KG1 (cell line): ENCODE measurements around the gene ARSB.
"Not testable (repeated sequence)": the region's sequence is repeated elsewhere in the genome, so short reads cannot be mapped to it uniquely, and the experiment has no call there.

Experiments used
- DNase-seq: peaks from one replicate; lab custom pipeline; 2025; lab: John Stamatoyannopoulos, UW

The ARSB gene

GRCh38 chr5:78903353-78903752 is 81.8 kb downstream of the ARSB start:
- no peak for DNase-seq

DNA sequence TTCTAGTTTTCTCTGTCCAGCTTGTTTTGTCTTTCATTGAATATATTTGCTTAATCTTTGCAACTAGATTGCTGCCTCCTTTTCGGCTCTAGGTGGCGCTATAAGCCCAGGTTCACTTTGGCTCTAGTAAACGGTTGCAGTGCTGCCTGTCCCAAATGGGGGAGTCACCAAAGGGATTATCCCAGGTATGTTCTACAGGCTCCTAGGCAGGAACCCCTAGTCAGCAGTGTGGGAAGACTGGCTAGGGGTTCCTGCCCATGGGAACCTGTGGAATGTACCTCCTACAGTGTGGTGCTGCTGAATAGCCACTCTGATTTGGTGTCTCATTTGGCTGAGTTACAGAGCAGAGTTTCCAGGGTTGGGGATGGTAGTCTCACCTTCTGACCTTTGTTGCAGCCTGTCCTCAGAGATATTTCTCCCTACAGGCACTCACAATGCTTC is 85.2 kb downstream of the ARSB start:
- DNase-seq, result no peak

DNA sequence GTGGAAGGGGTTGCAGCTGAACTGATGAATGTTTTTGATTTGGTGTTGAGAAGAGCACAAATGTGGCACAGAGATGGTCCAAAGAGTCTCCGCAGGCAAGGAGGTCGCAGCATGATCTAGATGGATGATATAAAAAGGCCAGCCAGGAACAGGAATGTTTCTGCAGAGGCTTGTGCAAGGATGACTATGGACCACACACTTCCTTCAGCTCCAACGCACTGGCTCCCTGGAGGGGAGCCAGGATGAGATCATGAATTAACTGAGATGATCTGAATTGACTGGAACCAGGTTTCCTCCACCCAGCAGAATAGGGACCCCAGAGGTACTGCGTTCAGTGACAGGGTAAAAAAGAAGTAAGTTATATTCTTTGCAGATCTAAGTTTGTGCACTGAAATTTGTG is 89.0 kb downstream of the ARSB start:
- no peak for DNase-seq

- DNase-seq, result no peak
Measured at GRCh38 chr5:78895616-78896015, 89.5 kb downstream of the ARSB start.

GRCh38 chr5:78893940-78894677 is 91.0 kb downstream of the ARSB start:
- no peak for DNase-seq

GRCh38 chr5:78890667-78891379 is 94.3 kb downstream of the ARSB start:
- DNase-seq, result no peak

- no peak for DNase-seq
Measured at GRCh38 chr5:78889369-78890140, 95.6 kb downstream of the ARSB start.

DNA sequence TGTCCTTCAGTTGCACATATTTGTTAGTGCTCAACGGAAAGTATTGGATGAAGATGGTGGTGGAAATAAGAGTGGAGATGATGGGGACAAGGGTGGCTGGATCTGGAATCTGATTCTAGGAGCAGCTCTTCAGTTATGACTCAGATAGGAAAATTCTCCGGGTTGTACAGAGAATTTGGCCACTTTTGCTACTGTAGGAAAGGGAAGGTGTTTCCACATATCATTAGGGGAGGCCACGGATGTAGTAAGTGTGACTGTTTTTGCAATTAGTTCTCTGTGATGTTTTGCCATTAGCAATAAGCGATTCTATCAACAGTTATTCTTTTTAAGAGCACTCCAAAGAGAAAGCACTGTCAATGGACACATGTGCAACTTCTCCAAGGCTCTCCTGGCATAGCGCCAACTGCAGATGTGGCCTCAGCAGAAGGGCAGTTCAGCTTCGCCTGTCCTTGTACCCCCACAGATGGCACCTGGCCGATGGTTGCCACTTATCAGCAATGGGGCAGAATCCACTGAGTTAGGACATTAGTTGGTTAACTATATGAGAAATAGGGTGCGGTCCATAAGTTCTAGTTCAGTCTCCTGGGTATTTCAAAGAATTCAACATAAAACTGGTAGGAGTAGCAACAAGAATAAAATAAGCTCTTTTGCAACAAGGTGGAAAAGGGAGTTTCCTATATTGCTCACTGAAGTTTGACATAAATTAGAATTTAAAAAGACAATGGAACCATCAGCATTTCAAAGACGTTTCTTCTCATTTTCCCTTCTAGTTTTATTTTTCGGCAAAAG is 96.3 kb downstream of the ARSB start:
- DNase-seq, result no peak

- DNase-seq, result no peak
Measured at GRCh38 chr5:78887384-78888118, 97.6 kb downstream of the ARSB start.

DNA sequence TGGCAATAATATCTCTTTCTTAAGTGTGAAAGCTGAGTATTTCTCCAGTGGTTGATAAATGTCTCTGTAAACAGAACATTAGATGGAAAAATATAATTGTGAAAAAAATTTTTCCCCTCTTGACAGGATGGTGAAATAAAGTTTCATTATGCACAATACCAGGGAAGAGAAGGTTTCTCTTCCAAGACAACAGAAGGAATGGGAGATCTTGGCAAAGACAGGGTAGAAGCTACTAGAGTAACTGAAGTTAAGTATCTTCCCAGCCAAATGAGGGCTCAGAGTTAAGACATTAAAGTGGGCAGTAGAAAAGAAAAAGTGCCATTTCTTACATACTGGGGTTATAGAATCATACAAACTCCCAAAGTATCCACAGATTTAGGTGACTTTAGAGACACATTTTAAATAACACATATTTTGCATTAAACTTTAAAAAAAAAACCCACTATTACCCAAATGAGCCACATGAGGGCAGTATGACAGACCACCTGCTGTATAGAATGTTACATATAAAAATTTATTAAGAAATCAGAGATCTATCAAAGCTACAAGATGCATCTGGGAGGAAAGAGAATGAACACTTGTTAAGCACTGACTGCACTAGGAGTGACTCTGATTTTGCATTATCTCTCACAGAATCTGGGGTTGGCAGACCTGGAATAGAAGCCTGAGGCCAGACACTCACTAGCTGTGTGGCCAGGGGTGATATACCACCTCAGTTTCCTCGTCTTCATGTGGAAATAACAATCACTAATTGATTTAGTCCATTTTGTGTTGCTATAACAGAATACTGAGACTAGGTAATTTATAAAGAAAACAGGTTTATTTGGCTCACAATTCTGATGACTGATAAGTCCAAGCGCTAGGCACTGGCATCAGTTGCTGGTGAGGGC is 98.5 kb downstream of the ARSB start:
- DNase-seq, result no peak

DNA sequence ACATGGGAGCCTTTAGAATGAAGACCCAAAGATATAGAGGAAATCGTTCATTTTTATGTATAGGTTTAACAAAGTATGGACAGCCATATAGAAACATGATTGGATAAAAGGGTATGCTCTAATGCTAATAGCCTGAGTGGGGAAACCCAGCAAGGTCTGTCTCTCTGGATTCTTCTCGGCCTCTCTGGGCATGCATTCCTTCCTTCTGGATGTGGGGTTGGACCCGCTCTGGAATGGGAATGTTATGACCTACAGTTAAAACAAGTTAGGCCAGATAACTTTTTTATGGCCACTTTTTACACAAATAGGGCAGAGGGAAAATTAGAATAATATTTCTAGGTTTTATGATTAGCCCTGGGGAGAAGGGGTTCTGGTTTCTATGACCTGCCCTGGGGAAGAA is 103.2 kb downstream of the ARSB start:
- no peak for DNase-seq

DNA sequence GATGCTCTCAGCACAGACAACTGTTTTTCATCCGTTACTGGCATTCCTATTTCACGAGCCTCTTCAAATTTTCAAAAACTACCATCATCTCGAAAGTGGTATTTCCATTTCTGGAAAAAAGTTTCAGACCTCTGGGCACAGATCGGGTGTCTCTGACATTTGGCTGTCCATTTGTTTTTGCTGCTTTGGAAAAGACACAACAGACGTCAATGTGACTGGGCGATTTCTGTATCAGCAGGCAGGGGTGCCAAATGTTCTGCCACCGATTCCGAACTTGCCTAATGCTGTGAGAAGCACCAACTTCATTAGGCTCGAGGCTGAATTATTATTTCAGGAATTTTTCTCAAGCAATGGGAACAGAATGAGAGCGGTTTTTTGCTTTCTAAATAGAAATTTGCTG is 105.6 kb downstream of the ARSB start:
- DNase-seq, result no peak

DNA sequence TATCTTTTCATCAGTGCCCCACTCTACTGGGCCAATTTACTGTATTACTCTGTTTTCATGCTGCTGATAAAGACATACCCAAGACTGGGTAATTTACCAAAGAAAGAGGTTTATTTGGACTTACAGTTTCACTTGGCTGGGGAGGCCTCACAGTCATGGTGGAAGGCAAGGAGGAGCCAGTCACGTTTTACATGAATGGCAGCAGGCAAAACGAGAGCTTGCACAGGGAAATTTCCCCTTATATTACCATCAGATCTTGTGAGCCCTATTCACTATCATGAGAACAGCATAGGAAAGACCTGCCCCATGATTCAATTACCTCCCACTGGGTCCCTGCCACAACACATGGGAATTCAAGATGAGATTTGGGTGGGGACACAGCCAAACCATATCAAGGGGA is 119.0 kb downstream of the ARSB start:
- not testable (repeated sequence) for DNase-seq

- no peak for DNase-seq
Measured at GRCh38 chr5:78858364-78858763, 126.7 kb downstream of the ARSB start.

DNA sequence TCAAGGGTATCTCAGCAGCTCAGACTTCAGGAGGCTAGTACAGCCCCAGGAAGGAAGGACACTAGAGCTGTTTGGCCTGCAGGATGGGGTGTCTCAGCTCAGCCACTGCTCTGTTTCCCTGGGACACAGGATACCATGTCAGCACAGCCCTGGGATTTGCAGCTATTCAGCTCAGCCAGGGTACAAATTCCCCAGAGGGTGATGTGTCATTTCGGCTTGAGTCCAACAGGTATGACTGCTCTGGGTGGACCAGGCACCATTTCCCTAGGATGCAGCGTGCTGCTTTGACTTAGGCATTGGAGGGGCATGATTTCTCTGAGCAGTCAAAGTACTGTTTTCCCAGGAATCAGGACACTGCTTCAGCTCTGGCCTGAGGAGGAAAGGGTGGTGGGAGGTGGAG is 130.1 kb downstream of the ARSB start:
- no peak for DNase-seq

GRCh38 chr5:78851891-78852290 is 133.2 kb downstream of the ARSB start:
- DNase-seq, result not testable (repeated sequence)

- no peak for DNase-seq
Measured at GRCh38 chr5:78845470-78845869, 139.6 kb downstream of the ARSB start.

DNA sequence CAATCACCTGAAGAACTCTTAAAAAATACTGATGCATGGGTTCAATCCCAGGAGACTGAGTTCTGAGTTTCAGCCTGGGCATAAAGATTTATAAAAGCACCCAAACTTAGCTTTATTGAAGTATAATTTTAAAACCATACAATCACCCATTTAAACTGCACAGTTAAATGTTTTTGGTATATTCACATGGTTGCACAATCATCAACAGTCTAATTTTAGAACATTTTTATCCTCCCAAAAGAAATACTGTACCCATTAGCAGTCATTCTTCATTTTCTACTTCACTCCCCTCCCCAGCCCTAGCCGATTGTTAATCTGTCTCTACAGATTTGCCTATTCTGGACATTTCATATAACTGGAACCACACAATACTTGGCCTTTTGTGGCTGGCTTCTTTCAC is 141.7 kb downstream of the ARSB start:
- no peak for DNase-seq

GRCh38 chr5:78841767-78842166 is 143.3 kb downstream of the ARSB start:
- no peak for DNase-seq

DNA sequence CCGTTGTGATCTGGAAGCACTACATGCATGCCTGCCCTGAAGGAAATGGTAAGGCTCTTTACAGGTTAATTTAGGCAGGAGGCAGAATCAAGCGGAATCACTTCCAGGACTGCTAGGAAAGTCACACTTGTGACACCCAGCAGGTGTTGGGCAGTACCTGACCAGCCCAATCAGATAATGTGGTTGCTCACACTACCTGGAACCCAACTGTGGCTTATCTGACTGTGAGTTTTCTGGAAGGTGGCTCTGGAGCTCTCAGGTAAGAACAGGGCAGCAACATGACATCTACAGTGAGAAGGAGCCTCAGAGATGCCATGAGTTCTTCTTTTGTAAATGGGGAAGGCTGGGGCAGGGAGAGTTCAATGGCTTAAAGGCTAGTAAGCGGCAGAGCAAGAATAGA is 146.4 kb downstream of the ARSB start:
- no peak for DNase-seq
